Stomach smooth muscle (tissue), 2 donors: ENCODE measurements around the gene CSNK1G2.
A peak's percentile ranks its signal among the peaks of the same experiment; 100 is the strongest.

ENCODE experiments used
- H3K27ac ChIP-seq: one replicate; pipeline ENCODE4 v1.7.0; 2013; ENCODE audit warnings: mild to moderate bottlenecking, low read length, inconsistent platforms
- H3K27me3 ChIP-seq, 2 donors: one replicate each; pipeline ENCODE4 v1.7.0; 2013; ENCODE audit warnings: low read length in 2 of 2; ENCODE audit not compliant: insufficient read depth in 2 of 2, control insufficient read depth in 1 of 2
- H3K36me3 ChIP-seq, 2 donors: one replicate each; pipeline ENCODE4 v1.7.0; 2013; ENCODE audit warnings: low read length in 2 of 2; ENCODE audit not compliant: control insufficient read depth in 2 of 2, insufficient read depth in 2 of 2
- H3K4me1 ChIP-seq: one replicate; pipeline ENCODE4 v1.7.0; 2013; ENCODE audit warnings: low read length; ENCODE audit not compliant: control insufficient read depth, insufficient read depth
- H3K4me3 ChIP-seq, 2 donors: one replicate each; pipeline ENCODE4 v1.7.0; 2013; ENCODE audit warnings: low read length in 2 of 2
- H3K9ac ChIP-seq, 2 donors: one replicate each; pipeline ENCODE4 v1.7.0; 2013; ENCODE audit warnings: low read length in 2 of 2, mild to moderate bottlenecking in 1 of 2
- H3K9me3 ChIP-seq, 2 donors: one replicate each; pipeline ENCODE4 v1.7.0; 2013; ENCODE audit warnings: low read length in 2 of 2; ENCODE audit not compliant: control insufficient read depth in 2 of 2
- donor health status: healthy.
- donor health status: Pancreatic carcinoma.

CSNK1G2 gene

DNA sequence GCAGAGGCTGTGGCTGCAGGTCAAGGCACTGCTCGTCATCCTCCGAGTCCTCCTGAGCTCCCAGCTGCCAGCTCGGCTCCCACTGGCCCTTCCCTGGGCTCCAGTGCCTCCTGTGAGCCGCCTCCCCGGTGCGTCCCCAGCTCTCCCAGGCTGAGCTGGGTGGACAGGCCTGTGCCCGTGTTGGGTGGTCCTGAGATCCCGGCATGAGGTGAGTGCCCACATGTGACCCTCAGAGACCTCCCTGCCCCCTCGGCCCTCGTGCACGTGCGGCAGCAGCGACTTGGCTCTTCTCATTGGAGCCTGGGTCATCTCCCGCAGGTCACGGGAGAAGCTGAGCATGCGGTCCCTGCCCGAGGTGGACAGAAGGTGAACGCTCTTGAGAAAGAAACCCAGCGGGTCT lies 20.3 kb upstream of the CSNK1G2 start:
- Histone ChIP-seq H3K9ac (no peak overlapping the region), H3K4me1 (no peaks in the 10 kb centered on the region), H3K36me3 (peaks cover 8 to 16% of the 10 kb centered on the region in 2 donors), H3K4me3 (no peak overlapping the region), H3K27ac (no peak overlapping the region), H3K27me3 (no peaks in the 10 kb centered on the region), H3K9me3 (no peaks in the 10 kb centered on the region)

DNA sequence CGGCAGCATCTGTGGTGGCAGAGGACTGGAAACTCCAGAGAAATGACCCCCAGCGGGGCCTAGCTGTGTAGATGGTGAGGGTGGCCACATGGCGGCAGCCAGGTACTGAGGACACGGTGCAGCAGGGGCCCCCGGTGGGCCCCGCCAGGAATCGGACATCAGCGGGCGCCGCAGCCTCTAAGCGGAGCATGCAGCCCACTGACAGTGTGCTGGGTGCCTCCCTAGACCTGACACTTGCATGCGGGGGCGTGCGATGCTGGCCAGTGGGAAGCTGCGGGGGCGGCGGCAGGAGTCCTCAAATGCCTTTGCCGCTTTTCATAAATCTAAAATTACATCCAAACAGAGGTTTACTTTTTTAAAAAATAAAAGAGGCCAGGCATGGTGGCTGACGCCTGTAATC lies 19.6 kb upstream of the CSNK1G2 start:
- H3K9ac ChIP-seq = no peak overlapping the region
- no peaks in the 10 kb centered on the region for H3K9me3 ChIP-seq
- peaks cover 8 to 16% of the 10 kb centered on the region in 2 donors for H3K36me3 ChIP-seq
- H3K27ac ChIP-seq = no peak overlapping the region
- H3K4me1 ChIP-seq = no peaks in the 10 kb centered on the region
- no peak overlapping the region for H3K4me3 ChIP-seq
- no peaks in the 10 kb centered on the region for H3K27me3 ChIP-seq

DNA sequence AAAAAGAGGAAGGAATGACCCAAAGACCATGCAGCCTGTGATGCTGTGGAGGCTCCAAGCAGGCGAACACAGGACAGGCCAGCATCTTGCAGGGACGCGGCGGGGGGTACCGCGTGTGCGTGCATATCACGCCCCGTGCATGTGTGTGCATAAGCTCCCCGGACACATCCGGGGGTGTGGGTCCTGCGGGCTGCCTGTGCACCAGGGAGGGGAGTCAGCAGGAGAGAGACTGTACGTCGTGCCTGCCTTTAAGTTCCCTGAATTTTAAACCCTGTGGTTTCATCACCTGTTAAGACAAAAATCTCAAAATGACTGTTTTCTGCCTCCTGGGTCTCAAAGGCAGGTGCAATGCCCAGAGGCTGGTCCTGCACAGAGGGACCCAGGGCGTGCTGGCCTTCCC lies 19.1 kb upstream of the CSNK1G2 start:
- Histone ChIP-seq H3K9me3 (no peaks in the 10 kb centered on the region), H3K4me1 (no peaks in the 10 kb centered on the region), H3K36me3 (peaks cover 8 to 16% of the 10 kb centered on the region in 2 donors), H3K27me3 (no peaks in the 10 kb centered on the region), H3K4me3 (no peak overlapping the region), H3K9ac (no peak overlapping the region), H3K27ac (no peak overlapping the region)

DNA sequence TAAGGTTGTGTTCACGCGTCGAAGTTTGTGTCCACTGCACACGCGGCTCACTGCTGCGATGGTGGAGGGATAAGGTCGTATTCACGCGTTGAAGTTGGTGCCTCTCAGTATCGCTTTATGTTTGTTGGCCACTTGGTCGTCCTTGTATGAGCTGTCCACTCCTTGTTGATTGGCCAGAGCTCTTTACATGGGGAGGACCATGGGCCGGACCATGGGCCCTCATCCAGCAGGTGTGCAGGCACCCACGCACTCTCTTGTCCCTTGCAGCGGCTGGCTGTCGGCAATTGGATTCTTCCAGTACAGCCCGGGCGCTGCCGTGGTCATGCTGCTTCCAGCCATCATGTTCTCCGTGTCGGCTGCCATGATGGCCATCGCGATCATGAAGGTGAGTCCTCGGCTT lies 18.2 kb upstream of the CSNK1G2 start:
- Histone ChIP-seq H3K9ac (no peak overlapping the region), H3K4me3 (no peak overlapping the region), H3K4me1 (no peaks in the 10 kb centered on the region), H3K36me3 (peaks cover 8 to 16% of the 10 kb centered on the region in 2 donors), H3K9me3 (no peaks in the 10 kb centered on the region), H3K27me3 (no peaks in the 10 kb centered on the region), H3K27ac (no peak overlapping the region)

DNA sequence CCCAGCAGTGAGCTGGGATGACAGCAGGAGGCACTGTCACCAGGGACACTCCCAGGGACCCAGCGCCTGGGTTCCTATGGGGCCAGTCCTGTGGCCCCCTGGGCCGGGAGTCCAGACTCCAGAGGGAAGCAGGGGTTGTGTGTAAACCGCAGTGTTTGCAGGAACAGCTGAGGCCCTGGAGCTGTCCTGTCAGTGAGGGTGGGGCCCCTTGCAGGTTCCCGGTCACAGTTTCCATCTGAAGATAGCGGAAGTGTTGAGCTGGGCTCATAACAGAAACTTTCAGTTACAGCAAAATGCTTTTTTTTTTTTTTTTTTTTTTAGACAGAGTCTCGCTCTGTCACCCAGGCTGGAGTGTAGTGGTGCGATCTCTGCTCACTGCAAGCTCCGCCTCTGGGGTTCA lies 17.7 kb upstream of the CSNK1G2 start:
- no peaks in the 10 kb centered on the region for H3K9me3 ChIP-seq
- no peak overlapping the region for H3K9ac ChIP-seq
- no peak overlapping the region for H3K27ac ChIP-seq
- no peaks in the 10 kb centered on the region for H3K4me1 ChIP-seq
- H3K4me3 ChIP-seq = no peak overlapping the region
- no peaks in the 10 kb centered on the region for H3K27me3 ChIP-seq
- peaks cover 8 to 14% of the 10 kb centered on the region in 2 donors for H3K36me3 ChIP-seq

DNA sequence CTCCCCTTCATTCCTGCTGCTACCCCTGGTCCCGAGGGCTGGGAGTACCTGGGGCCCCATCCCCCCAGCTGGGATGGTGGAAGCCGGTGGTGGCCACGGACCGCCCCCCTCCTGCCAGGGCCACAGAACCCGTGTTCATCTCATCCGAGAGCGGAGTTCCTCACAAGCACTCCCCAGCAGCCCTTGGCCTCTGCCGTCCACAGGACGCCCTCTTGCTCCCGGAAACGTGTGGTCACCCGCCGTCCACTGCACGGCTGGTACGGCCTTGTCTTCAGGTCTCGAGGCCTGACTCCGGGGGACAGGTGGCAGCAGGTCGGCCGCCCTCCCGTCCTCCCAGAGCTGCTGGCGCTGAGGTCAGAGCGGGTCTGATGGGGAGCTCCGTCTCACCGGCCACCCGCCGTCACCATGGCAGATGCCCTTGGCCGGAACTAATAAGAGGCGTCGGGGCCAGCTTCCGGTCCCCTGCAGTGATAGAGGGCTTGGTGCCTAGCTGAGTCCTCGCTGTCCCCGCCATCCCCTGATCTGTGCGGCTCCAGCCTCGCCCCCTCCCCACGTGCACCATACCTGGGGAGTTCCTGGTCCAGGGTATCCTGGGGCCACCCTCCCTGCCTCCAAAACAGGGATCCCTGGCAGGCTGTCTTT lies 16.5 kb upstream of the CSNK1G2 start:
- H3K36me3 ChIP-seq = peaks cover 8 to 12% of the 10 kb centered on the region in 2 donors

DNA sequence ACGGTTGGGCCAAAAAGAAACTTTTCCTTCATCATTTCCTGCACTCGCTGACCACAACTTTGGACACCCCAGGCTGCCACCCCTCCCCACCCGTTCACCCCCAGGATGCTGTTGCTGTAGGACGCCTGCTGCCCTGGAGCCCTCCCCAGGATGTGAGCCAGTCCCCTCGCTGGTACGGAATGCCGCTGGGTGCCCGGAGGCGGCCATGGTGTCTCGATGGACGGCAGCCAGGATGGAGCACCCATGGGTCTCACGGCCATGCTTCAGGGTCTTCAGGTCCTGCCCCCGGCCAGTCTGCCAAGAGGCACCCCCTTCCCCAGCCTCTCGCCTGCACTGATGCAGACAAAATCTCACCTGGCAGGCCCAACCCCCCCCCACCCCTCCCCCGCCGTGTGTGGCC lies 15.4 kb upstream of the CSNK1G2 start:
- H3K27me3 ChIP-seq = peaks cover 0 to 3% of the 10 kb centered on the region in 2 donors

More for the DNA sequence above, 16.5 kb upstream of the CSNK1G2 start:
- H3K27me3 ChIP-seq = no peaks in the 10 kb centered on the region
- no peaks in the 10 kb centered on the region for H3K9me3 ChIP-seq
- no peak overlapping the region for H3K4me3 ChIP-seq
- H3K9ac ChIP-seq = no peak overlapping the region
- peaks cover 4% of the 10 kb centered on the region for H3K4me1 ChIP-seq
- no peak overlapping the region for H3K27ac ChIP-seq

DNA sequence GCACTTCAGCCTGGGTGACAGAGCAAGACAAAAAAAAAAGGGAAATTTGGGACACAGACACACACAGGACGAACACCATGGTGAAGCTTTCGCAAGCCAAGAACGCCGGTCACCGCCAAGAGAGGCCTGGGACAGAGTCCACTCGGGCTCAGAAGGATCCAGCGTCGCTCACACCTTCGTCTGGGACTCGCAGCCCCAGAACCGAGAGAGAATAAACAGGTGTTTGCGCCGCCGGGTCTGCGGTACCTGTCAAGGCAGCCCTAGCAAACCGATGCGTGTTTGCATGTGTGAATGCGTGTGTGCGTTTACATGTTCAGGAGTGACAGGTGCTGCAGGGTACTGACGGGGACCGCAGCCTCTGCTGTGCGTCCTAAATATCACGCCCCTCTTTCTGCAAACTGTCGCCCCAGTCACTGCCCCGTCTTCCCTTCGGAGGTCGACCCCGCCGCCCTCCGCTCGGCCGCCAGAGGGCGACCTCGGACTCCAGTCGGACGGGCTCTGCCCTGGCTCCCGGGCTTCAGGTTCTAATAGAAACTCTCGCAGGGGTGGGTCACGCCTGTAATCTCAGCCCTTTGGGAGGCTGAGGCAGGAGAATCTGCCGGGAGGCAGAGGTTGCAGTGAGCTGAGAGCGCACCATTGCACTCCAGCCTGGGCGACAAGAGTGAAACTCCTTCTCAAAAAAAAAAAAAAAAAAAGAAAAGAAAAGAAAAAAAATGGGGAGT lies 11.8 kb upstream of the CSNK1G2 start:
- H3K27ac ChIP-seq = no peak overlapping the region
- peak overlapping the region; percentile 45 to 66 for H3K4me3 ChIP-seq
- H3K9ac ChIP-seq = no peak overlapping the region
- peaks cover 0 to 3% of the 10 kb centered on the region in 2 donors for H3K27me3 ChIP-seq
- no peaks in the 10 kb centered on the region for H3K9me3 ChIP-seq
- no peaks in the 10 kb centered on the region for H3K36me3 ChIP-seq
- H3K4me1 ChIP-seq = peaks cover 9% of the 10 kb centered on the region

More for the DNA sequence above, 15.4 kb upstream of the CSNK1G2 start:
- Histone ChIP-seq H3K27ac (no peak overlapping the region), H3K4me3 (no peak overlapping the region), H3K36me3 (peaks cover 6 to 7% of the 10 kb centered on the region in 2 donors), H3K9me3 (no peaks in the 10 kb centered on the region), H3K9ac (no peak overlapping the region), H3K4me1 (peaks cover 9% of the 10 kb centered on the region)

DNA sequence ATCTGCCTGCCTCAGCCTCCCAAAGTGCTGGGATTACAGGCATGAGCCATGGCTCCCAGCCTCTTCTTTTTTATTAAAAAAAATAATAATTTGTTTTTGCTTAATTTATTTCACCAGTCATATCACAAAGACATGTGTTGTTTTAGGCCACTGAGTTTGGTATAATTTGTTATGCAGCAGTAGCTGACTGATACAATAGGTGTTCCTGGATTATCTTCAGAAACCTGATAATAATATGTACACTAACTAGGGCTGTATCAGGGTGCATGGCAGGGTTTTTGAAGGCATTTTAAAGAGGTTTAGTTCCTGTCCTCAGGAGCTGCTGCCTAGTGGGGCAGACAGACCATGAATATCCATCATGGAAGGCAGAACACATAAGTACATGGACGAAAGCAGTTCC lies 9.5 kb upstream of the CSNK1G2 start:
- H3K9ac ChIP-seq = no peak overlapping the region
- H3K9me3 ChIP-seq = no peaks in the 10 kb centered on the region
- H3K4me1 ChIP-seq = peaks cover 14% of the 10 kb centered on the region
- H3K27ac ChIP-seq = no peak overlapping the region
- peaks cover 2 to 3% of the 10 kb centered on the region in 2 donors for H3K27me3 ChIP-seq
- no peak overlapping the region for H3K4me3 ChIP-seq
- no peaks in the 10 kb centered on the region for H3K36me3 ChIP-seq

DNA sequence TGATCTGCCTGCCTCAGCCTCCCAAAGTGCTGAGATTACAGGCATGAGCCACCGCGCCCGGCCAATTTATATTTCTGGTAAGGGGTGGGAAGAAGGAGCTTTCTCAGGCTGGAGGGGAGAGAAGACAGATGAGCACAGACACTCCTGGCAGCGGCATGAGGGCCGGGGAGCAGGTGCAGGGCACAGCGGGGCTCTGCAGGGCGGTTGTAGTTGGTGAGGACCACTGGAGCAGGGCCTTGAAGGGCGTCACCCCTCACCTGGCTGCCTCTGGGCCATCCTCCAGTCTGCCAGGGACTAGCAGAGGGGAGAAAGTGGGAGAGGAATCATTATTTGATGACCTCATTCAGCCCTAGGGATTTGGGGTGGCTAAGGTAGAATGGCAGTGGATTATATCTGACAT lies 8.6 kb upstream of the CSNK1G2 start:
- Histone ChIP-seq H3K27ac (no peak overlapping the region), H3K36me3 (no peaks in the 10 kb centered on the region), H3K4me3 (no peak overlapping the region), H3K4me1 (peaks cover 14% of the 10 kb centered on the region), H3K9ac (no peak overlapping the region), H3K27me3 (peaks cover 2 to 3% of the 10 kb centered on the region in 2 donors), H3K9me3 (no peaks in the 10 kb centered on the region)

DNA sequence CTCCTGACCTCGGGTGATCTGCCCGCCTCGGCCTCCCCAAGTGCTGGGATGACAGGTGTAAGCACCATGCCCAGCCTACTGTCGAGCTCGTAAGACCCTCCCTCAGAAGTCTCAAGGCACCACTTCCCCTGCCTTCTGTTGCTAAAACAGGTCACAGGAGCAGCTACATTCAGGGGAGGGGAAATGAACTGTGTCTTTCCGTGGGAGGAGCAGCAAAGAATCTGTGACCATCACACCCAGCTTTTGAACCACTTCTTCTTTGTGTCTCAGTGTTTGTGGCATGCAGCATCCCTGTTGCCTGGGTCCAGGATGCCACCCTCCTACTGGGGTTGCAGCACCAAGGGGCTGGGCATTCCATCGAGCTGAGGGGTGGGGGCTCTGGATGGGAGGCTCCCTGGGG lies 7.7 kb upstream of the CSNK1G2 start:
- Histone ChIP-seq H3K27me3 (peaks cover 2 to 3% of the 10 kb centered on the region in 2 donors), H3K36me3 (no peaks in the 10 kb centered on the region), H3K27ac (no peak overlapping the region), H3K4me3 (no peak overlapping the region), H3K9me3 (no peaks in the 10 kb centered on the region), H3K4me1 (peaks cover 14% of the 10 kb centered on the region), H3K9ac (no peak overlapping the region)
